Lower leg skin (tissue), 3 donors: ENCODE data around the gene PPP6R3.

Source experiments
- POLR2A ChIP-seq, 2 donors: fragments of 450-650 bp; IDR thresholded peaks; one replicate each; pipeline ENCODE4 v1.6.1; 2016 to 2017; ENCODE audit warnings: antibody characterized with exemption in 2 of 2, mild to moderate bottlenecking in 1 of 2, moderate library complexity in 1 of 2
- TF ChIP-seq, protein P1 (sequence below), 3 donors: fragments of 450-650 bp; IDR thresholded peaks; one replicate each; pipeline ENCODE4 v1.5.1; 2016; ENCODE audit warnings: antibody characterized with exemption in 3 of 3, mild to moderate bottlenecking in 3 of 3, moderate library complexity in 2 of 3

GRCh38 chr11:68524681-68525080, 64.1 kb downstream of the PPP6R3 start:
- TF ChIP-seq, protein P1, sequence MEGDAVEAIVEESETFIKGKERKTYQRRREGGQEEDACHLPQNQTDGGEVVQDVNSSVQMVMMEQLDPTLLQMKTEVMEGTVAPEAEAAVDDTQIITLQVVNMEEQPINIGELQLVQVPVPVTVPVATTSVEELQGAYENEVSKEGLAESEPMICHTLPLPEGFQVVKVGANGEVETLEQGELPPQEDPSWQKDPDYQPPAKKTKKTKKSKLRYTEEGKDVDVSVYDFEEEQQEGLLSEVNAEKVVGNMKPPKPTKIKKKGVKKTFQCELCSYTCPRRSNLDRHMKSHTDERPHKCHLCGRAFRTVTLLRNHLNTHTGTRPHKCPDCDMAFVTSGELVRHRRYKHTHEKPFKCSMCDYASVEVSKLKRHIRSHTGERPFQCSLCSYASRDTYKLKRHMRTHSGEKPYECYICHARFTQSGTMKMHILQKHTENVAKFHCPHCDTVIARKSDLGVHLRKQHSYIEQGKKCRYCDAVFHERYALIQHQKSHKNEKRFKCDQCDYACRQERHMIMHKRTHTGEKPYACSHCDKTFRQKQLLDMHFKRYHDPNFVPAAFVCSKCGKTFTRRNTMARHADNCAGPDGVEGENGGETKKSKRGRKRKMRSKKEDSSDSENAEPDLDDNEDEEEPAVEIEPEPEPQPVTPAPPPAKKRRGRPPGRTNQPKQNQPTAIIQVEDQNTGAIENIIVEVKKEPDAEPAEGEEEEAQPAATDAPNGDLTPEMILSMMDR (IDR thresholded peaks at IDR 0.05), result no peak
- no peak for TF ChIP-seq POLR2A (IDR thresholded peaks at IDR 0.05)
